Transverse colon (tissue), 4 donors: Measurements from ENCODE around the gene RIMBP2. TPM values are rescaled to one million over a fixed set of nuclear protein-coding genes. Genes with fewer than 3 reads are reported as not detected.

Experiments
- DNase-seq: peaks from one replicate; pipeline ENCODE4 v3.0.0-alpha.2; 2019
- H3K27ac ChIP-seq, 4 donors: fragments of 200-600 bp; sonication (generic); 2 replicates each; pipeline ENCODE4 v1.5.1; 2016 to 2018; ENCODE audit warnings: inconsistent platforms in 4 of 4
- H3K27me3 ChIP-seq: fragments of 200-600 bp; sonication (generic); 2 replicates; pipeline ENCODE4 v1.5.1; 2017; ENCODE audit warnings: inconsistent platforms
- H3K36me3 ChIP-seq, 4 donors: fragments of 200-600 bp; sonication (generic); 2 replicates each; pipeline ENCODE4 v1.5.1; 2017 to 2019; ENCODE audit warnings: inconsistent platforms in 4 of 4
- H3K4me1 ChIP-seq, 4 donors: fragments of 200-600 bp; sonication (generic); 2 replicates each; pipeline ENCODE4 v1.5.1; 2017 to 2020; ENCODE audit warnings: inconsistent platforms in 4 of 4
- H3K4me3 ChIP-seq, 4 donors: fragments of 200-600 bp; sonication (generic); 1 replicate in 1 of 4; 2 replicates in 3 of 4; pipeline versions ENCODE4 v1.5.1 to v1.6.1; 2017 to 2019; ENCODE audit warnings: inconsistent platforms in 4 of 4
- H3K9me3 ChIP-seq, 2 donors: fragments of 200-600 bp; sonication (generic); 2 replicates each; pipeline ENCODE4 v1.5.1; 2017 to 2019; ENCODE audit warnings: inconsistent platforms in 2 of 2
- EP300 ChIP-seq: sonication (generic); formaldehyde crosslinking; IDR thresholded peaks from one replicate; pipeline ENCODE4 v1.6.1; 2017; ENCODE audit warnings: antibody characterized with exemption, low read depth
- POLR2A ChIP-seq: fragments of 450-650 bp; IDR thresholded peaks from one replicate; pipeline ENCODE4 v1.6.1; 2016; ENCODE audit warnings: antibody characterized with exemption, mild to moderate bottlenecking, moderate library complexity
- POLR2AphosphoS5 ChIP-seq, 3 donors: sonication (generic); formaldehyde crosslinking; IDR thresholded peaks; one replicate each; pipeline ENCODE4 v1.6.1; 2016; ENCODE audit warnings: antibody characterized with exemption in 3 of 3
- WGBS, 2 donors: methylation state at CpG; one replicate each; pipeline ENCODE4 v1.1.5; 2018; ENCODE audit warnings: low coverage in 1 of 2; 5-methylcytosine and 5-hydroxymethylcytosine counted together
- in situ Hi-C, 4 donors: fragments of 200-750 bp; cut with MboI; loops; one replicate each; pipeline versions ENCODE4 v1.15.0 to v1.15.1; 2017; ENCODE audit warnings: low sequenced_read_pairs in 3 of 4, low pct_ligation_motif_present in 1 of 4, low pct_unique_long_range_greater_than_20kb in 1 of 4
- intact Hi-C: fragments of 100-400 bp; cut with DNase I; formaldehyde crosslinking; loops from one replicate; pipeline ENCODE4 v1.15.1; 2023; ENCODE audit warnings: low total_unique reads
- total RNA-seq, 4 donors: library from RNA; depleted of rRNA; stranded (reverse); fragments of >200 nt; gene quantifications; one replicate each; pipeline ENCODE4 v1.1.0, GENCODE V29; 2016
- TF ChIP-seq, protein P1 (sequence below), 5 experiments: fragments of 200-600 bp in 3 of 5; fragments of 450-650 bp in 2 of 5; sonication (generic) in 3 of 5; IDR thresholded peaks; 1 replicate in 2 of 5; 2 replicates in 3 of 5; pipeline ENCODE4 v1.5.1; 2016 to 2017; ENCODE audit warnings: antibody characterized with exemption in 5 of 5, inconsistent platforms in 3 of 5, mild to moderate bottlenecking in 2 of 5, moderate library complexity in 1 of 5

Gene RIMBP2
- total RNA-seq, 4 donors from 2014 or later, result 2.9 to 17.3 (median 4.3) TPM

DNA sequence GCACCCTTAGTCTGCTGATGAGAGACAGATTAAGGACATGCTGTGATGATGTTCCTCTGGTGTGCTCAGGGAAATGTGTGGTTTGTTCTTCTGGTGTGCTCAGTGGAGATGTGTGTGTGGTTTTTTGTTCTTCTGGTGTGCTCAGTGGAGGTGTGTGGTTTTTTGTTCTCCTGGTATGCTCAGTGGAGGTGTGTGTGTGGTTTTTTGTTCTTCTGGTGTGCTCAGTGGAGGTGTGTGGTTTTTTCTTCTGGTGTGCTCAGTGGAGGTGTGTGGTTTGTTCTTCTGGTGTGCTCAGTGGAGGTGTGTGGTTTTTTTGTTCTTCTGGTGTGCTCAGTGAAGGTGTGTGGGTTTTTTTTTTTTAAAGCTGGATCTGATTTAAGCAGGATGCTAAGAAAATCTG lies 363.0 kb downstream of the RIMBP2 start:
- H3K36me3 ChIP-seq, result no peaks in the 10 kb centered on the region
- DNase-seq, result no peak
- TF ChIP-seq, protein P1, sequence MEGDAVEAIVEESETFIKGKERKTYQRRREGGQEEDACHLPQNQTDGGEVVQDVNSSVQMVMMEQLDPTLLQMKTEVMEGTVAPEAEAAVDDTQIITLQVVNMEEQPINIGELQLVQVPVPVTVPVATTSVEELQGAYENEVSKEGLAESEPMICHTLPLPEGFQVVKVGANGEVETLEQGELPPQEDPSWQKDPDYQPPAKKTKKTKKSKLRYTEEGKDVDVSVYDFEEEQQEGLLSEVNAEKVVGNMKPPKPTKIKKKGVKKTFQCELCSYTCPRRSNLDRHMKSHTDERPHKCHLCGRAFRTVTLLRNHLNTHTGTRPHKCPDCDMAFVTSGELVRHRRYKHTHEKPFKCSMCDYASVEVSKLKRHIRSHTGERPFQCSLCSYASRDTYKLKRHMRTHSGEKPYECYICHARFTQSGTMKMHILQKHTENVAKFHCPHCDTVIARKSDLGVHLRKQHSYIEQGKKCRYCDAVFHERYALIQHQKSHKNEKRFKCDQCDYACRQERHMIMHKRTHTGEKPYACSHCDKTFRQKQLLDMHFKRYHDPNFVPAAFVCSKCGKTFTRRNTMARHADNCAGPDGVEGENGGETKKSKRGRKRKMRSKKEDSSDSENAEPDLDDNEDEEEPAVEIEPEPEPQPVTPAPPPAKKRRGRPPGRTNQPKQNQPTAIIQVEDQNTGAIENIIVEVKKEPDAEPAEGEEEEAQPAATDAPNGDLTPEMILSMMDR (IDR thresholded peaks at IDR 0.05), result no peak
- no peak for TF ChIP-seq POLR2AphosphoS5 (IDR thresholded peaks at IDR 0.05)
- TF ChIP-seq EP300, result no peak
- TF ChIP-seq POLR2A, result no peak
- H3K4me3 ChIP-seq, result no peak overlapping the region
- intact Hi-C loops, result no loop called here
- H3K27ac ChIP-seq, result no peak overlapping the region
- in situ Hi-C loops, result no loop called here
- peaks cover 32% of the 10 kb centered on the region for H3K27me3 ChIP-seq
- H3K9me3 ChIP-seq, result no peaks in the 10 kb centered on the region
- H3K4me1 ChIP-seq, result no peaks in the 10 kb centered on the region

DNA sequence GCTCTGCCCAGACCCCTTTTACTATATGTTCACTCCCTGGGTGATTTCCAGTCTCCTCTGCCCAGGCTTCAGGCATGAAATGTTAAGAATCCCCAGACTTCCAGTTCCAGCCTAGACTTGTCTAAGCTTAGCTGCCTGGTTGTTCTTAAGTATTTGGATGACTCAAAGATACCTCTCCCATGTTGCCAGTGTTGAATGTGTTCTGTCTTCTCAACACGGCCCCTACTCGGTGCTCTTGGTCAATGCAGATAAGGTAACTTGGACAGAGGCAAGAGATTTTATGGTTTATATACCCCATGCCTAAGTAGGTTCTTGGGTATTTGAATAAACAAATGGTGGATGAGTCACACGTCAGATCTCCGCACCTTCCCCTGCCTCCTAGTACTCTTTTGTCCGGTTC lies 364.8 kb downstream of the RIMBP2 start:
- TF ChIP-seq POLR2A (no peak), POLR2AphosphoS5 (IDR thresholded peaks at IDR 0.05) (no peak), EP300 (no peak)
- TF ChIP-seq, protein P1 (IDR thresholded peaks at IDR 0.05), result no peak
- Histone ChIP-seq H3K36me3 (no peaks in the 10 kb centered on the region), H3K9me3 (no peaks in the 10 kb centered on the region), H3K4me3 (no peak overlapping the region), H3K27me3 (peaks cover 22% of the 10 kb centered on the region), H3K27ac (no peak overlapping the region), H3K4me1 (no peaks in the 10 kb centered on the region)
- intact Hi-C loops (no loop called here), in situ Hi-C loops (no loop called here)
- no peak for DNase-seq
- 56 to 69% methylated on average over 4 to 5 of the region's 5 CpGs for WGBS, 2 donors

DNA sequence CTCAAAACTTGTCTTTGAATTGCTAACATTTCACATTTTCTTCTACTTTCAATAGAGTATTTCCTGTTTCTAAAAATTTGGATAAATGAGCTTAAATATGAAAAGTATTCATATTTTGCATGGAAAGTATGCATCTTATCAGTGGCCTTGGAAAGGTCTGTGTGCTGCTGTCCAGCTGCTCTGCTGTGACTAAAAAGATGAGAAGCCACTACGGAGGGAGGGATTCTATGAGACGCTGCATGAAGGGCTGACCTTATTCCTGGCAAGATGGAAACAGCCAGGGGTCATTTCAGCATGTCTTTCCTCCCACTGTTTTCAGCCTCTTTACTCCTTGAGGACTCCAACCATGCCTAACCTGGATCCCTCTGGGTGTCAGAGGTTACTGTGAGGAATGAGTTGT lies 365.4 kb downstream of the RIMBP2 start:
- Histone ChIP-seq H3K27ac (no peak overlapping the region), H3K9me3 (no peaks in the 10 kb centered on the region), H3K4me3 (no peak overlapping the region), H3K27me3 (peaks cover 20% of the 10 kb centered on the region), H3K4me1 (no peaks in the 10 kb centered on the region), H3K36me3 (no peaks in the 10 kb centered on the region)
- in situ Hi-C loops, result no loop called here
- WGBS, 2 donors, result 62 to 68% methylated on average over 2 of the region's 2 CpGs
- TF ChIP-seq POLR2A (no peak), POLR2AphosphoS5 (IDR thresholded peaks at IDR 0.05) (no peak), EP300 (no peak)
- TF ChIP-seq, protein P1 (IDR thresholded peaks at IDR 0.05), result no peak
- DNase-seq, result no peak
- intact Hi-C loops, result no loop called here

DNA sequence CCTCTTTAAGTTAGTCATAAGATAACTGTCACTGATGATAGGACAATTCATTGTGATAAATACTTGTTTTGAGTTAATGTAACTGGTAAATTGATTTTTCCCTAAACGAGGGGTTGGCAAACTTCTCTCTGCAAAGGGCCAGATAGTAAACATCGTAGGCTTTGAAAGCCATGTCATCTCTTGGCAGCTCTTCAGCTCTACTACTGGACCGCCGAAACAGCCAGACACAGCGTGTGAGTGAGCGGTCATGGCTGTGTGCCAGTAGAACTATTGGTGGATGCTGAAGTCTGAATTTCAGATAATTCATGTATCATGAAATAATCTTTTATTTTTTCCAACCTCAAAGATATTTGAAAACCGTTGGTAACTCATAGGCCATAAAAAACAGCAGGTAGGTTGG lies 368.5 kb downstream of the RIMBP2 start:
- in situ Hi-C loops, result loop anchor here in 1 of 4 donors (10.0 kb wide), 1 partner anchor 303 kb away; no protein-coding TSS in a partner anchor
- H3K4me3 ChIP-seq, result no peak overlapping the region
- H3K9me3 ChIP-seq, result no peaks in the 10 kb centered on the region
- no peaks in the 10 kb centered on the region for H3K4me1 ChIP-seq
- intact Hi-C loops, result no loop called here
- H3K27me3 ChIP-seq, result peaks cover 6% of the 10 kb centered on the region
- TF ChIP-seq POLR2AphosphoS5 (IDR thresholded peaks at IDR 0.05), result no peak
- TF ChIP-seq, protein P1 (IDR thresholded peaks at IDR 0.05), result no peak
- no peak for TF ChIP-seq EP300
- TF ChIP-seq POLR2A, result no peak
- no peaks in the 10 kb centered on the region for H3K36me3 ChIP-seq
- DNase-seq, result no peak
- H3K27ac ChIP-seq, result no peak overlapping the region
- WGBS, 2 donors, result 60 to 66% methylated on average over 6 to 7 of the region's 7 CpGs

Other genes with a start within 250 kb of the RIMBP2 start
- 10 to 100 TPM in 2 of 4 donors, 1 to 10 TPM in 2; 8.1 to 22.1 (median 9.7) TPM for gene STX2, start 123.0 kb upstream of the RIMBP2 start, total RNA-seq
- 100 to 1,000 TPM in 2 of 4 donors, 10 to 100 TPM in 2; 28.1 to 124 (median 77.5) TPM for gene RAN, start 155.8 kb upstream of the RIMBP2 start, total RNA-seq
- gene ADGRD1, start 237.6 kb upstream of the RIMBP2 start, total RNA-seq, result 10 to 100 TPM in 2 of 4 donors, 1 to 10 TPM in 2; 8.3 to 18.1 (median 12.5) TPM